ENCODE measurements around the gene JAK1. TPM values are rescaled to one million over a fixed set of nuclear protein-coding genes. Genes with fewer than 3 reads are reported as not detected.

JAK1 gene
- total RNA-seq, 1 experiment from 2014 or later = 339 TPM

DNA sequence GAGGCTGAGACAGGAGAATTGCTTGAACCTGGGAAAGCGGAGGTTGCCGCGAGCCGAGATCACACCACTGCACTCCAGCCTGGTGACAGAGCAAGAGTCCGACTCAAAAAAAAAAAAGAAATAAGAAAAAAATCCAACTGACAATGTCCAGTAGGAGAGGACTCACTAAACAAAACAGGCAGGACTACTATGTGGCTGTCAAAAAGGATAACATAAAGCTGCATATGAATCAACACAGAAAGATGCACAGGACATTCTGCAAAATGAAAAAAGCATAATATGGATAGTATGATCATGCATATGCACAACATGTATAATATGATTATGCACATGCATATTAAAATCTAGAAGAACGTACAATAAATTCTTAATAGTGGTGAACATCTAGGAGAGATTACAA, 80.7 kb downstream of the JAK1 start:
- TF ChIP-seq, protein P1, sequence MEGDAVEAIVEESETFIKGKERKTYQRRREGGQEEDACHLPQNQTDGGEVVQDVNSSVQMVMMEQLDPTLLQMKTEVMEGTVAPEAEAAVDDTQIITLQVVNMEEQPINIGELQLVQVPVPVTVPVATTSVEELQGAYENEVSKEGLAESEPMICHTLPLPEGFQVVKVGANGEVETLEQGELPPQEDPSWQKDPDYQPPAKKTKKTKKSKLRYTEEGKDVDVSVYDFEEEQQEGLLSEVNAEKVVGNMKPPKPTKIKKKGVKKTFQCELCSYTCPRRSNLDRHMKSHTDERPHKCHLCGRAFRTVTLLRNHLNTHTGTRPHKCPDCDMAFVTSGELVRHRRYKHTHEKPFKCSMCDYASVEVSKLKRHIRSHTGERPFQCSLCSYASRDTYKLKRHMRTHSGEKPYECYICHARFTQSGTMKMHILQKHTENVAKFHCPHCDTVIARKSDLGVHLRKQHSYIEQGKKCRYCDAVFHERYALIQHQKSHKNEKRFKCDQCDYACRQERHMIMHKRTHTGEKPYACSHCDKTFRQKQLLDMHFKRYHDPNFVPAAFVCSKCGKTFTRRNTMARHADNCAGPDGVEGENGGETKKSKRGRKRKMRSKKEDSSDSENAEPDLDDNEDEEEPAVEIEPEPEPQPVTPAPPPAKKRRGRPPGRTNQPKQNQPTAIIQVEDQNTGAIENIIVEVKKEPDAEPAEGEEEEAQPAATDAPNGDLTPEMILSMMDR (conservative IDR thresholded peaks at IDR 0.05; ENCODE audit: low read depth, low read length) = no peak
- TF ChIP-seq EZH2 (IDR thresholded peaks at IDR 0.05; ENCODE audit: borderline replicate concordance, low read depth, low read length, poor library complexity, severe bottlenecking) = no peak
- Histone ChIP-seq H3K9me3 (ENCODE audit: low read depth, low read length, poor library complexity, severe bottlenecking) (no peaks in the 10 kb centered on the region), H3K27me3 (replicated peaks; ENCODE audit: insufficient read depth, low read depth, low read length, poor library complexity) (no peaks in the 10 kb centered on the region), H3K36me3 (ENCODE audit: insufficient read depth, low read length, poor library complexity, severe bottlenecking) (peaks cover 35% of the 10 kb centered on the region), H3K4me1 (ENCODE audit: insufficient read depth, low read length, poor library complexity, severe bottlenecking) (peaks cover 47% of the 10 kb centered on the region), H3K4me3 (ENCODE audit: low read depth, low read length, poor library complexity, severe bottlenecking) (no peak overlapping the region), H3K27ac (ENCODE audit: low read depth, low read length, poor library complexity, severe bottlenecking) (no peak overlapping the region)
- no TSS peak for BruUV-seq (replicated peaks)
- ChIA-PET CTCF (no interaction called here), POLR2A (ENCODE audit: low non-redundant PET) (no interaction called here)
- no peak for DNase-seq (ENCODE audit: low spot score)
- intact Hi-C loops (cut with micrococcal nuclease; ENCODE audit: unreplicated experiment) = no loop called here

DNA sequence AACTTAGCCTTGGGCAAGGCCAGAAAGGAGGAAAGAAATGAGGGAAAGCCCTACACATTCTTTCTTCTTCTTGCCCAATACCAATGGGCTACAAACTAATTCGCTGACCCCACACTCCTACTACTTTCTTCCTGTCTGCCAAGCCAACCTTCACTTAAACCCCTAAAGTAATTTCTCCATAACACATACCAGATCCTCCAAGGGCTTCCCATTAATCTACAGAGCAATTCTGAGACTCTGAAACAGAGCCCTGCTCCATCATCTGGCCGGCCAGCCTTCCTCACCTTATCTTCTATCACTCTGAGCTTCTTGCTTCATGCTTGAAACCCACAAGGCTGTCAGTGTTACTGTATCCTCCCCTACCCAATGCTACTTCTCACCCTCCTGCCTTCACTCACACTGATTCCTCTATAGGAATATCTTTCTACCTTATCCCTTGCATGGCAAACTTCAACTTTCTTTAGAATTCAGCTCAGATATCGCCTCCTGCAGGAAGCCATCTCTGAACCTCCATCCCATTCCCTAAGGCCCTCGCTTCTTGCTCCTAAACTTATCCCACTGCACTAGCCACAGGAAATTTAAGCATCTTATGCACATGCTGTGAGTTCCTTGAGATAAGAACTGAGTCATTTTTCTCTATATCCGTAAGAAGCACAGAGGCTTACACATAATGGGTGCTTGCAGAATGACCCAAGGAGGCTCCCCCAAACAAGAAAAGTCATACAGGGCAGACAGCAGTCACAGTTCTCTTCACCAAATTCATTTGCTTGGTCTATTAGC, 81.9 kb downstream of the JAK1 start:
- no peak overlapping the region for H3K4me3 ChIP-seq (ENCODE audit: low read depth, low read length, poor library complexity, severe bottlenecking)
- no peaks in the 10 kb centered on the region for H3K27me3 ChIP-seq (replicated peaks; ENCODE audit: insufficient read depth, low read depth, low read length, poor library complexity)
- POLR2A ChIA-PET (ENCODE audit: low non-redundant PET) = no interaction called here
- intact Hi-C loops (cut with micrococcal nuclease; ENCODE audit: unreplicated experiment) = no loop called here
- no peak for TF ChIP-seq EZH2 (IDR thresholded peaks at IDR 0.05; ENCODE audit: borderline replicate concordance, low read depth, low read length, poor library complexity, severe bottlenecking)
- TF ChIP-seq, protein P1 (conservative IDR thresholded peaks at IDR 0.05; ENCODE audit: low read depth, low read length) = 0 out of 2 replicates have a peak, but pooled peaks have one; percentile 20
- peak overlapping the region; percentile 0 for H3K27ac ChIP-seq (ENCODE audit: low read depth, low read length, poor library complexity, severe bottlenecking)
- CTCF ChIA-PET = no interaction called here
- DNase-seq (ENCODE audit: low spot score) = no peak
- peaks cover 35% of the 10 kb centered on the region for H3K4me1 ChIP-seq (ENCODE audit: insufficient read depth, low read length, poor library complexity, severe bottlenecking)
- peaks cover 47% of the 10 kb centered on the region for H3K36me3 ChIP-seq (ENCODE audit: insufficient read depth, low read length, poor library complexity, severe bottlenecking)
- no TSS peak for BruUV-seq (replicated peaks)
- H3K9me3 ChIP-seq (ENCODE audit: low read depth, low read length, poor library complexity, severe bottlenecking) = no peaks in the 10 kb centered on the region

DNA sequence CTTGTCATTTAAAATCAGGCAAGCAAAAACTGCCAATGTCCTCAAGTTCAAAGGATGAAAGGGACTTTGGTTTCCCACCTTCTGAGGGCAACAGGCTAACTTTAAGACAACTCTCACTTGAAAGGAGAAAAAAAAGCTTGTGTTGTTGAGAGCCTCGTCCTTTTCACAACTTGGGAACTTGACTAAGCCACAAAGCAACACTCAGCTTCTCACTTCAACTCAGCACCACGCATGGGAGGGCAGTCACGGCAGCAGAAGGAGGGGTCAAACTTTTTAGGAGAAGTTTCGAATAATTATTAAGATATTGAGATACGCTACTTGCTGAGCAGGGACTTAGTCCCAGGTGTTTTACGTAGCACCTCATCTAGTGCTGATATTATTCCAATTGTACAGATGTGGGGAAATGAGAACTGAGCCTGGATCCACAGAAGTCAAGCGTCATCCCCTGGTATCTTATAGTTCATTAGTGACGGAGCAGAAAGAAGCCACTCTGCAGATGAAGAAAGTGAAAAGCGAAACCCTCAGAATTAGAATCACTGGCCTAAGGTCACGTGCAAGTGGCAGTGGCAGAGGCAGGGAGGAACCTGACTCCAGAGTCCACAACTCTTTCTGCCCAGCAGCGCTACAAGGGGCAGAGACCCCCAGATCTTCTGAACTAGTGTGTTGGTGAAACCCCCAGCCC, 83.6 kb downstream of the JAK1 start:
- Histone ChIP-seq H3K9me3 (ENCODE audit: low read depth, low read length, poor library complexity, severe bottlenecking) (no peaks in the 10 kb centered on the region), H3K4me3 (ENCODE audit: low read depth, low read length, poor library complexity, severe bottlenecking) (no peak overlapping the region), H3K36me3 (ENCODE audit: insufficient read depth, low read length, poor library complexity, severe bottlenecking) (peaks cover 63% of the 10 kb centered on the region), H3K4me1 (ENCODE audit: insufficient read depth, low read length, poor library complexity, severe bottlenecking) (peaks cover 21% of the 10 kb centered on the region), H3K27me3 (replicated peaks; ENCODE audit: insufficient read depth, low read depth, low read length, poor library complexity) (no peaks in the 10 kb centered on the region), H3K27ac (ENCODE audit: low read depth, low read length, poor library complexity, severe bottlenecking) (no peak overlapping the region)
- BruUV-seq (replicated peaks) = no TSS peak
- DNase-seq (ENCODE audit: low spot score) = no peak
- POLR2A ChIA-PET (ENCODE audit: low non-redundant PET) = interaction anchor here (0.5 kb wide), 1 partner anchor 119 kb away, joined by 3 read pairs; no protein-coding TSS in a partner anchor
- CTCF ChIA-PET = no interaction called here
- no peak for TF ChIP-seq EZH2 (IDR thresholded peaks at IDR 0.05; ENCODE audit: borderline replicate concordance, low read depth, low read length, poor library complexity, severe bottlenecking)
- TF ChIP-seq, protein P1 (conservative IDR thresholded peaks at IDR 0.05; ENCODE audit: low read depth, low read length) = no peak
- intact Hi-C loops (cut with micrococcal nuclease; ENCODE audit: unreplicated experiment) = no loop called here
